ENCODE data around the gene LRRK2.

- TF ChIP-seq REST (IDR thresholded peaks at IDR 0.05), result no peak
- TF ChIP-seq RCOR1 (IDR thresholded peaks at IDR 0.05; ENCODE audit: low read depth, low read length), result no peak
- TF ChIP-seq POLR2A (IDR thresholded peaks at IDR 0.05; ENCODE audit: low read length), result no peak
- TF ChIP-seq CTCF (IDR thresholded peaks at IDR 0.05), result no peak
- no peak for TF ChIP-seq USF2 (IDR thresholded peaks at IDR 0.05)
- no peak for TF ChIP-seq KDM5A (IDR thresholded peaks at IDR 0.05)
- TF ChIP-seq CHD2 (IDR thresholded peaks at IDR 0.05; ENCODE audit: low read length, partially characterized antibody), result no peak
Observed at GRCh38 chr12:40330180-40330579, 105.4 kb downstream of the LRRK2 start.

All from A549 (cell line).